ENCODE results near the gene PHEX. TPM values are rescaled to one million over a fixed set of nuclear protein-coding genes. Genes with fewer than 3 reads are reported as not detected.

Gene PHEX
- total RNA-seq, 1 donor from 2014 or later: 0.09 TPM

GRCh38 chrX:22037911-22038537, 5.9 kb downstream of the PHEX start:
- DNase-seq (ENCODE audit: low spot score): no peak
- intact Hi-C loops (cut with DNase I): no loop called here
- no peak for ATAC-seq

- no peak for ATAC-seq
- intact Hi-C loops (cut with DNase I): no loop called here
Observed at GRCh38 chrX:22039541-22039940, 7.4 kb downstream of the PHEX start.

GRCh38 chrX:22040184-22040583, 8.1 kb downstream of the PHEX start:
- no peak for ATAC-seq
- no peak for DNase-seq (ENCODE audit: low spot score)
- intact Hi-C loops (cut with DNase I): no loop called here

More at GRCh38 chrX:22039541-22039940, 7.4 kb downstream of the PHEX start:
- DNase-seq (ENCODE audit: low spot score): no peak

GRCh38 chrX:22041907-22042530, 9.9 kb downstream of the PHEX start:
- intact Hi-C loops (cut with DNase I): no loop called here
- DNase-seq (ENCODE audit: low spot score) (no peak), ATAC-seq (no peak)

- intact Hi-C loops (cut with DNase I): no loop called here
- ATAC-seq: no peak
- no peak for DNase-seq (ENCODE audit: low spot score)
Observed at GRCh38 chrX:22043872-22044271, 11.7 kb downstream of the PHEX start.

- intact Hi-C loops (cut with DNase I): no loop called here
- ATAC-seq (no peak), DNase-seq (ENCODE audit: low spot score) (no peak)
Observed at GRCh38 chrX:22047468-22047867, 15.3 kb downstream of the PHEX start.

GRCh38 chrX:22053481-22053880, 21.4 kb downstream of the PHEX start:
- no peak for DNase-seq (ENCODE audit: low spot score)
- no peak for ATAC-seq
- intact Hi-C loops (cut with DNase I): no loop called here

- intact Hi-C loops (cut with DNase I): no loop called here
- no peak for ATAC-seq
- no peak for DNase-seq (ENCODE audit: low spot score)
Observed at GRCh38 chrX:22056235-22056634, 24.1 kb downstream of the PHEX start.

- DNase-seq (ENCODE audit: low spot score) (no peak), ATAC-seq (no peak)
- intact Hi-C loops (cut with DNase I): no loop called here
Observed at GRCh38 chrX:22057667-22058066, 25.5 kb downstream of the PHEX start.

GRCh38 chrX:22059775-22060174, 27.6 kb downstream of the PHEX start:
- intact Hi-C loops (cut with DNase I): no loop called here
- no peak for ATAC-seq
- DNase-seq (ENCODE audit: low spot score): no peak

GRCh38 chrX:22060415-22061280, 28.5 kb downstream of the PHEX start:
- no peak for DNase-seq (ENCODE audit: low spot score)
- no peak for ATAC-seq
- intact Hi-C loops (cut with DNase I): no loop called here

- intact Hi-C loops (cut with DNase I): no loop called here
- ATAC-seq (no peak), DNase-seq (ENCODE audit: low spot score) (no peak)
Observed at GRCh38 chrX:22063284-22063683, 31.2 kb downstream of the PHEX start.

GRCh38 chrX:22069586-22069985, 37.5 kb downstream of the PHEX start:
- intact Hi-C loops (cut with DNase I): no loop called here
- ATAC-seq (no peak), DNase-seq (ENCODE audit: low spot score) (no peak)

- DNase-seq (ENCODE audit: low spot score) (no peak), ATAC-seq (no peak)
- intact Hi-C loops (cut with DNase I): no loop called here
Observed at GRCh38 chrX:22073928-22074327, 41.8 kb downstream of the PHEX start.

- no peak for DNase-seq (ENCODE audit: low spot score)
- intact Hi-C loops (cut with DNase I): no loop called here
- no peak for ATAC-seq
Observed at GRCh38 chrX:22078117-22078516, 46.0 kb downstream of the PHEX start.

- intact Hi-C loops (cut with DNase I): no loop called here
- peak; percentile 73 for DNase-seq (ENCODE audit: low spot score)
- peak; percentile 55 for ATAC-seq
Observed at GRCh38 chrX:22081475-22082092, 49.5 kb downstream of the PHEX start.

GRCh38 chrX:22086003-22086402, 53.9 kb downstream of the PHEX start:
- intact Hi-C loops (cut with DNase I): no loop called here
- DNase-seq (ENCODE audit: low spot score) (no peak), ATAC-seq (no peak)

- DNase-seq (ENCODE audit: low spot score): no peak
- intact Hi-C loops (cut with DNase I): no loop called here
- ATAC-seq: peak; percentile 74
Observed at GRCh38 chrX:22087011-22087557, 55.0 kb downstream of the PHEX start.

GRCh38 chrX:22088326-22088725, 56.2 kb downstream of the PHEX start:
- DNase-seq (ENCODE audit: low spot score): no peak
- ATAC-seq: no peak
- intact Hi-C loops (cut with DNase I): no loop called here
